Activated CD4-positive, alpha-beta T cell treated with anti-CD3 and anti-CD28 coated beads, Interleukin-2, amount 50 U/mL, for 4 hours (primary cell): Measurements from ENCODE around the gene CFAP57.

Source experiments
- DNase-seq, 2 experiments: peaks; one replicate each; pipeline ENCODE4 v3.0.0-alpha.2; 2020

Gene CFAP57

GRCh38 chr1:43302721-43303470 lies 130.8 kb downstream of the CFAP57 start:
- DNase-seq, result no peak

DNA sequence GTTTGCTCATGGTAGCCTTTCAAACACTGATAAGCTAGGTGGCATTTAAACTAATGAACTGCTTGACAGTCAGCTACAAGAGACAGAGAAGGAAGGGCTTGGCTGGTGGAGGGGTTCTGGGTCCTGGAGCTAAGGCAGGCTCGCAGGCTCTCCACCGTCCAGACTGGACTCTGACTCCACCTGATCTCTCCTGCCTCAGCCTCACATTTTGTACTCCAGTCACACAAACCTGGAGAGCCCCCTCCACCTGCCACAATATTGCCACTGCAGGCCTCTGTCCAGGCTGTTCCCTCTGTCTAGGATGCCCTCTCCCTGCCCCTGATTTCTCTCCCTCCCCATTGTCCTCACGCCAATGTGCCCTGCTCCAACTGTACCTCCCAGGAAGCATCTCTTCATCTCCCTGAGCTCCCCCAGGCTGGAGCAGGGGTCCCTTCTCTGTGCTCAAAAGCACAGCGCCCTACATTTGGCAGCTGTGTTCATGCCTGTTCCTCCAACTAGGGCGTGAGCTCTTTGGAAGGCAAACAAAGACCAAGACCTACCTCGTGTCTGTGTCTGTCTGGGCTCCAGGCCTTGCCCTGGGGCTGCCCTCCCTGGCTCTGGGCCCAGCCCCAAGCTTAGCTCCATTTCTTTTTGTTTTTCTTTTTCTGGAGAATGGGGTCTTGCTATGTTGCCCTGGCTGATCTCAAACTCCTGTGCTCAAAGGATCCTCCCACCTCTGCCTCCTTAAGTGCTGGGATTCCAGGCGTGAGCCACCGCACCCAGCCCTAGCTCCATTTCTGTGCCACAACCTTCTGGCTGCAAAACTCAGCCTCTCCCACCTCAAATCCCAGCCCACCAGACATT lies 131.6 kb downstream of the CFAP57 start:
- no peak for DNase-seq
